HG03575 (cell line): ENCODE data around the gene WWOX.

Experiments used
- ATAC-seq: cut with Tn5 transposase; IDR thresholded peaks from one replicate; pipeline ENCODE4 v1.9.1; 2021; ENCODE audit not compliant: unreplicated experiment, insufficient number of reproducible peaks, low FRiP score; ENCODE audit errors: extremely low read depth

The WWOX gene

DNA sequence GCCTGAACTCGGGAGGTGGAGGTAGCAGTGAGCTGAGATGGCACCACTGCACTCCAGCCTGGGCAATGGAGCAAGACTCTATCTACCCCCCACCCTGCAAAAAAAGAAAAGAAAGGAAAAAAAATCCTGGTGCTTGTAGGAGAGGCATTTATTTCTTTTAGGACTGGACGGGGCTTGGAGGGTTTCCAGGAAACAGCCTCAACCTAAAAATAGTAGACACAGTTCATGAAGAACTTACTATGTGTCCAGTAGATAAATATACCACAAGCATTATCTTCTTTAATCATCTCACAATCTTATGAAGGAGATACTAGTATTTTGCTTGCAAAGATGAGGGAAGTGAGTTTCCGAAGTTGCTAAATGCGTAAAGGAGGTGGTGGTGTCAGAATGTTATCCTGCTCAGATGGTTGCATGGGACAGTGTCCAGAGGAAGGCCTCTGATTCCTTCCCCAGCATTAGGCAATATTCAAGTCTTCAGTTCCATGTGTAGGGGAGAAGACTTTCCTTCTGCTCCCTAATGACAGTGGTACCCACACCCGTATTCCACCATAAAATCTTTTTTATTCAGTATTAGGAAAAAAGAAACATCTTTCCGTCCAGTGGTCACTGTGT, 263.2 kb downstream of the WWOX start:
- no peak for ATAC-seq

GRCh38 chr16:78363843-78364555, 264.5 kb downstream of the WWOX start:
- no peak for ATAC-seq

DNA sequence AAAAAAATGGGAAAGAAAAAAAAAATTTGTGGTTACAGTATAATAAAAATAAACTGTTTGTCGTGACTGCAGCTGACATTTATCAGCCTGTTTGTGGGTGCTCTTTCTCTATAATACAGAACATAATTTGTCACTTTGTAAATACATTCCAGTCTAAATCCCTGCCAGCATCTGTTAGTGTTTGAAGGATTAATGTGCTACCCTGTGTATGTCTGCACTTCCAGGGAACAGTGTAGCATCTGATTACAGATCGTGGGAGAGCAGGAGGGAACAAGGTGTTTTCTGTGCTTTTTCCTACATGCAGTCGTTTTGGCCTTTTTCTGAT, 265.1 kb downstream of the WWOX start:
- ATAC-seq = no peak

DNA sequence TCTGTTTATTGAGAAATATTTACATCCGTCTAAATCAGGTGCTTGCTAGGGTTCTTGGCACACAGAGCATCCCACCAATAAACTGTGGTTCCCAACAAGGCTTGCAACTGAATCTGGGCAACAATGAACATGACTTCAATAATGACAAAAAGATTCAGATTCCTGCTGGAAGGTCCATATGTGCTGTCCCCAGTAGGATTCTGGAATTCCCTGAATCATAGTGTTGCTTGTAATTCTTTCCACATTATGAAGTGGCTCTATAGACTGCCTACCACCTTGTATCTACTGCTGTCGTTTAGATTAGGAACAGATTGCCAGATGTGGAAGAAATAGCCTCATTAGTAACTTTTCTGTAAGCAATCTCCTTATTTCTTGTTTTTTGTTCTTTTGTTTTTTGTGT, 265.9 kb downstream of the WWOX start:
- no peak for ATAC-seq

DNA sequence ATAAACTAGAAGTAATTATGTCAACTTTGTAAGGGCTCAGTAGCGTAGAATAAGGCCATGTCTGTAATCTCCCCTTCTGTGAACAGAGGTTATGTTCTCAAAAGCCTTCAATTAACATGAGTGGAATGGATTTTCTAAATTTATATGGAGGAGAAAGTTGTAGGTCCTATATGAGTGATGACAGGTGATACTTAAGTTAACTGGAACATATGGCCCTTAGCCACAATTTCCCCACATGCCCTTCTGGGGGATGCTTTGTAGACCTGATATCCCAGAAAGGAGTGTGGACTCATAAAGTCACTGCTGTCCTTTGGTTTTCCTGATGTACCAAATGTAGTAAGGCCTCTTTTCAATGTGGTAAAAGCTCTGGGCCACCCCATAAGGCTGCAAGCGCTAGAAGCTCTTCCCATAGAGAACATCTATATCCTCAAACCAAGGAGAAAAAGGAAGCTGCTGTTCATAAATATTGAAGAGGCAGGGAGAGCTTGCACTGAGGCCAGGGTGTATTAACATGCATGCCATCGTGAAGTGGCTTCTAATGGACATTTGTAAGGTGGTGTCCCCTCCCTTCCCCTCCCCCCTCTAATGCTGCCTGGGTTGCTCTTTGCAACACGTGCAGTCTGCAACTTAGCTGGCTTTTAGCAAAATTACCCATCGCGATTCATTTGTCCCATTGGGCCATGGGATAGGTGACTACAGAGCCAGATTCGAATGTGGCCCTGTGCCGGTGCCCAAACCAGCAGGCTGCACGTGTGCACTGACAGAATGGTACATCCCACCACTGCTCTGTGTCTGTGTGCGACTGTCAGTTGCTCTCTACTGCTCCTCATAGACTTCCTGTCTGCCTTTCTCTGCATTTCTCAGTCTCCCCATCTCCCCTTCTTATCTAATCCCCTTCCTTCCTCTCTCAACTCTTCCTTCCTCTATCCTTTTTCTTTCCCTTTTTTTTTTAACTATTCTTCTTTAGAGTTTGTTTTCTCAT, 269.0 kb downstream of the WWOX start:
- no peak for ATAC-seq

DNA sequence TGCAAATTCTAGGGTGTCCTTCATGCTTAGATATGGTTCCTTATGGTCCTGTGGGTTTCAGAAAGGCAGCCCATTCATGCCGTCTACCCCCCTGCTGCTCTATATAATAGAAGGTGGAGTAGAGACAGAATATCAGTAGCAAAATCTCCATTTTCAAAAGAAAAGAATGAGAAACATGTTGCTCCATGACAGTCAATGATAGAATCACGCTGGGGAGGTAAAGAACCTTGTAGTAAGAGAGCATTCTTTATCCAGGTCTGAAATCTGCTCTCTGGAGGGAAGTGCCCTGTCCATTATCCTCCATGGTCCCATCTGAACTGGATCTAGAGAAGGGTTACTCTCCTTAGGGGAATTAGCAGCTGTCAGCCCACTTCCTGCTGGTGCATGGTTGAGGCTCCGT, 272.8 kb downstream of the WWOX start:
- no peak for ATAC-seq

- no peak for ATAC-seq
Observed at GRCh38 chr16:78375055-78375679, 275.7 kb downstream of the WWOX start.

GRCh38 chr16:78376452-78376851, 277.0 kb downstream of the WWOX start:
- ATAC-seq = no peak

GRCh38 chr16:78377312-78377711, 277.9 kb downstream of the WWOX start:
- no peak for ATAC-seq

DNA sequence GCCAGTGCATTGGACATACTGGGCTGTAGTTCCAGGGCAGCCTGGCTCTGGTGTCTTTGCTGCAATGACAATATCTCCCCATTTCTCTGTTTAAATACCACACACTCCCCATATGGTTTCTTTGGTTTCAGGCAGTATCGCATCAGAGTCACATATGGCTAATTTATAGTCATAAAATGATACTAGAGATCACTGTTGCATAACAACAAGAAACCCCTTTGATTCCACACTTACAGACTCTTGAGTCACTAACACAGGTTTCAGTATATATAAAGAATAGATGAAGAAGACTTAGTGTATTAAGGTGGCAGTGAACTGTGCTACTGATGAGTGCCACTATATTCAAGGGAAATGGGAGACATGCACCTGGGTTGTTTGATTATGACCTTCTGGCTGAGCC, 281.6 kb downstream of the WWOX start:
- ATAC-seq = no peak

DNA sequence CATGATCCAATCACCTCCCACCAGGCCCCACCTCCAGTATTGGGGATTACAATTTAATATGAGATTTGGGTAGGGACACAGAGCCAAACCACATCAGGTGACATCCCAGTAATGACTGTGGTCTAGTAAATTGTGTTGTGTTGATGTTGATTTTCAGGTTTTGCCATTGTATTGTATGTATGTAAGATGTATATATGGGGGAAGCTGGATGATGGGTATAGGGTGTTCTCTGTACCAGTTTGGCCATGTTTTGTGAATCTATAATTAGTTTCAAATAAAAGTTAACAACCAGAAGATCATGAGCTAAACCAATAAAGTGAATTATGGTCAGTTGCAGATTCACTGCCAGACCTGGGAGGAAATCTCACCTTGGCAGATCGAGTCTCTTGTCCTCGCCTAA, 283.7 kb downstream of the WWOX start:
- ATAC-seq = no peak

- ATAC-seq = no peak
Observed at GRCh38 chr16:78385086-78385805, 285.8 kb downstream of the WWOX start.

GRCh38 chr16:78386557-78387324, 287.3 kb downstream of the WWOX start:
- ATAC-seq = no peak

GRCh38 chr16:78389009-78389498, 289.6 kb downstream of the WWOX start:
- no peak for ATAC-seq

DNA sequence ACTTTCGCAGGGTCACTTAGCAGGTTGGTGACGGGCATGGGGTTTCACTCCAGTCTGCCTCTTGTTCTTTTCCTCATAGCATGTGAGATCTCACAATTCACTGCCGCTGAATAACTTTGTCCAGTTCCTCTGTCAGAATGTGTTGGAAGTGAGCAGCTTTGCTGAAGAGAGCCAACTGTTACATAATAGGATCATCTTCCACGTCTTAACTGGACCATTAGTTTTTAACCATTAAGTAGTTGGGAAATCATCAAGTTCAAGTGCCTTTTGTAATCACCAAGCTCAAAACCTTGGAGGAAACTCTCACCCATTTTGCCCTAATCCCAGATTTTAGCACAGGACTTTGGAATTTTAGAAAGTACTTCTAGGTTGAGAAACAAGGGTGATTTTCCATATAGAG, 290.6 kb downstream of the WWOX start:
- ATAC-seq = no peak

DNA sequence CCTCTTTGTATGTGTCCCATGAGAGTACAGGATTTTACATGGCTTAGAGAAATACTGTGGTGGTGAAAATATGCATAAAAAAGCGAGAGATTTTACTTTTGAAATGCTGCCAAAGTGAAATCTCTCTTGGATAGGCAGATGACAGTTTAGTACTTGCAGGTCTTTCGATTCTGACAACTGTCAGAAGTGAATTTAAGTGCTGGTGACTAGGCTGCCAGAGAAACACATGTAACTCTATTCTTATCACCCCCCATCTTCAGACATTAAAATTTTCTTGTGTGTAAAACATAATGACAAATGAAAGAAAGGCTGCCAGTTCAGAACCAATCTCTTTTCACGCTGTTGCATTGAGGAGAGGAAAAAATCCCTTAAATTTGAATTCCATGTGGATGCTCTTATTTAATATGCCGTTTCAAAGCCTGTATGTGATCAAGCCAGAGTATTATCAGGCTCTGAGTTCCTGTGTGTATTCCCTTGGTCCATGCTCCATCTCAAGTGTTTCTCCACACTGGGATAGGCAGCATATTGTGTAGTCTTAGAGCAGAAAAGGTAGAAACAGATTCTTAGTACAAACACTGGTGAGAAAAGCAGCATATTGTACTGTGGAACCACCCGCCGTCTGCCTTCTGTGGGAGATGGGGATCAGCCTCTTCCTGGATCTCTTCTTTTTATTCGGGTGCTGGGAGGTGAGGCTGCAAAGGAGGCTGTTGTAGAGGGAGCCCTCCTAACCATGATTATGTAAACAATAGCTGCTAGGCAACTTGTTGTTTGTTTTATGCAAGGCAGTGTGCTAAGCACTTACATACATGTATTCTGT, 291.3 kb downstream of the WWOX start:
- ATAC-seq = no peak

GRCh38 chr16:78392585-78393195, 293.2 kb downstream of the WWOX start:
- ATAC-seq = no peak
